ENCODE data around the gene AKAP13. TPM values are rescaled to one million over a fixed set of nuclear protein-coding genes. Genes with fewer than 3 reads are reported as not detected.

The AKAP13 gene
- total and polyA plus RNA-seq, 2 of the 8 experiments (the other 6 are each of a cell fraction or from before 2014, with no cell fraction given), result 14.0 to 46.2 TPM

GRCh38 chr15:85397151-85397550 lies 16.7 kb downstream of the AKAP13 start (continued):
- TF ChIP-seq CHD7 (IDR thresholded peaks at IDR 0.05; ENCODE audit: insufficient replicate concordance, low read length), result no peak
- no peak for TF ChIP-seq CBX8 (IDR thresholded peaks at IDR 0.05; ENCODE audit: borderline replicate concordance, low read depth, low read length)
- no peak for TF ChIP-seq SRF (IDR thresholded peaks at IDR 0.05; ENCODE audit: low read depth, low read length)

Data from H1 (cell line).